ENCODE data around the gene PRTG. TPM values are rescaled to one million over a fixed set of nuclear protein-coding genes. Genes with fewer than 3 reads are reported as not detected.

PRTG gene
- total RNA-seq, 1 donor from 2014 or later, result 574 TPM

- TF ChIP-seq CTCF (IDR thresholded peaks at IDR 0.05), result no peak
- TF ChIP-seq EZH2phosphoT487 (IDR thresholded peaks at IDR 0.05), result no peak
- TF ChIP-seq EZH2 (IDR thresholded peaks at IDR 0.05), result no peak
- Histone ChIP-seq H3K79me2 (ENCODE audit: low read depth) (peaks cover 100% of the 10 kb centered on the region), H3F3A (ENCODE audit: low read depth) (peaks cover 50% of the 10 kb centered on the region), H3K4me1 (peaks cover 27% of the 10 kb centered on the region), H3K27me3 (no peaks in the 10 kb centered on the region), H3K4me2 (no peak overlapping the region), H2AFZ (replicated peaks) (no peak overlapping the region), H4K20me1 (ENCODE audit: low read depth) (peaks cover 100% of the 10 kb centered on the region), H3K27ac (peak overlapping the region; percentile 5), H3K4me3 (no peak overlapping the region), H3K9ac (no peak overlapping the region), H3K36me3 (no peaks in the 10 kb centered on the region), H3K9me3 (ENCODE audit: low read depth) (no peaks in the 10 kb centered on the region)
- H3K27me3 Mint-ChIP-seq (ENCODE audit: insufficient read depth, low read depth), result peaks cover 2% of the 10 kb centered on the region
- no peak overlapping the region for H3K4me3 Mint-ChIP-seq
- no peak for DNase-seq (ENCODE audit: low spot score)
- peaks cover 72% of the 10 kb centered on the region for H3K4me1 Mint-ChIP-seq
- no peak overlapping the region for H3K27ac Mint-ChIP-seq
- peaks cover 30% of the 10 kb centered on the region for H3K36me3 Mint-ChIP-seq
- peaks cover 5% of the 10 kb centered on the region for H3K9me3 Mint-ChIP-seq
These were observed 44.3 kb downstream of the PRTG start for GRCh38 chr15:55698653-55699052.

- H3K4me1 ChIP-seq, result peaks cover 27% of the 10 kb centered on the region
- H3K4me3 Mint-ChIP-seq, result peak overlapping the region; percentile 37
- H2AFZ ChIP-seq (replicated peaks), result no peak overlapping the region
- no peaks in the 10 kb centered on the region for H3K27me3 ChIP-seq
- H4K20me1 ChIP-seq (ENCODE audit: low read depth), result peaks cover 98% of the 10 kb centered on the region
- peaks cover 64% of the 10 kb centered on the region for H3K4me1 Mint-ChIP-seq
- peaks cover 5% of the 10 kb centered on the region for H3K9me3 Mint-ChIP-seq
- peaks cover 23% of the 10 kb centered on the region for H3K36me3 Mint-ChIP-seq
- TF ChIP-seq CTCF (IDR thresholded peaks at IDR 0.05) (no peak), EZH2 (IDR thresholded peaks at IDR 0.05) (no peak), EZH2phosphoT487 (IDR thresholded peaks at IDR 0.05) (no peak)
- H3K79me2 ChIP-seq (ENCODE audit: low read depth), result peaks cover 100% of the 10 kb centered on the region
- DNase-seq (ENCODE audit: low spot score), result no peak
- H3F3A ChIP-seq (ENCODE audit: low read depth), result peaks cover 50% of the 10 kb centered on the region
- H3K27me3 Mint-ChIP-seq (ENCODE audit: insufficient read depth, low read depth), result peaks cover 2% of the 10 kb centered on the region
- H3K4me3 ChIP-seq, result no peak overlapping the region
- H3K9me3 ChIP-seq (ENCODE audit: low read depth), result no peaks in the 10 kb centered on the region
- H3K27ac ChIP-seq, result peak overlapping the region; percentile 24
- H3K4me2 ChIP-seq, result no peak overlapping the region
- H3K36me3 ChIP-seq, result no peaks in the 10 kb centered on the region
- H3K9ac ChIP-seq, result no peak overlapping the region
- H3K27ac Mint-ChIP-seq, result peak overlapping the region; percentile 59
These were observed 46.7 kb downstream of the PRTG start for GRCh38 chr15:55696221-55696620.

DNA sequence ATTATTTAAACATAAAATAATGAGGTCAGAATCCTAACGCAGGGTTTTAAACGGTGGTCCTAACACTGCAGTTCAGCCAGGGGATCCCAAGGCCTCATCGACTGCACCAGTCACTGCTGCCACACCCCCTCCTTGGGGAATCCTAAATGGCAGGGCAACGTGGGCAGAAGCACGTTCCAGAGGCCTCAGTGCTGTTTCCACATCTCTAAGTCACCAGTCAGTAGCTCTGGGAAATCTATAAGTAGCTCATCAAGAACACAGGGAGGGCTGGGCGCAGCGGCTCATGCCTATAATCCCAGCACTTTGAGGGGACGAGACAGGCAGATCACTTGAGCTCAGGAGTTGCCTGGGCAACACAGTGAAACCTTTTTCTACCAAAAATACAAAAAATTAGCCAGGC lies 47.5 kb downstream of the PRTG start:
- no peak overlapping the region for H2AFZ ChIP-seq (replicated peaks)
- H3K27ac Mint-ChIP-seq, result peak overlapping the region; percentile 55
- peak overlapping the region; percentile 62 for H3K4me2 ChIP-seq
- H3K36me3 ChIP-seq, result no peaks in the 10 kb centered on the region
- no peak overlapping the region for H3K4me3 ChIP-seq
- no peak for TF ChIP-seq EZH2 (IDR thresholded peaks at IDR 0.05)
- TF ChIP-seq CTCF (IDR thresholded peaks at IDR 0.05), result no peak
- no peak for TF ChIP-seq EZH2phosphoT487 (IDR thresholded peaks at IDR 0.05)
- peaks cover 60% of the 10 kb centered on the region for H3K4me1 Mint-ChIP-seq
- peaks cover 100% of the 10 kb centered on the region for H3K79me2 ChIP-seq (ENCODE audit: low read depth)
- H3K9me3 ChIP-seq (ENCODE audit: low read depth), result no peaks in the 10 kb centered on the region
- peak; percentile 58 for DNase-seq (ENCODE audit: low spot score)
- peak overlapping the region; percentile 37 for H3K4me3 Mint-ChIP-seq
- no peaks in the 10 kb centered on the region for H3K27me3 ChIP-seq
- peaks cover 94% of the 10 kb centered on the region for H4K20me1 ChIP-seq (ENCODE audit: low read depth)
- peaks cover 2% of the 10 kb centered on the region for H3K27me3 Mint-ChIP-seq (ENCODE audit: insufficient read depth, low read depth)
- peaks cover 50% of the 10 kb centered on the region for H3F3A ChIP-seq (ENCODE audit: low read depth)
- peaks cover 17% of the 10 kb centered on the region for H3K36me3 Mint-ChIP-seq
- peaks cover 27% of the 10 kb centered on the region for H3K4me1 ChIP-seq
- peak overlapping the region; percentile 42 for H3K27ac ChIP-seq
- H3K9me3 Mint-ChIP-seq, result no peaks in the 10 kb centered on the region
- no peak overlapping the region for H3K9ac ChIP-seq
